A172 (cell line): Measurements from ENCODE around the gene ANKRD18A. TPM values are rescaled to one million over a fixed set of nuclear protein-coding genes. Genes with fewer than 3 reads are reported as not detected.

Source experiments
- DNase-seq: peaks from one replicate; pipeline ENCODE4 v3.0.0-alpha.2; 2015; ENCODE audit warnings: low spot score
- total RNA-seq: library from RNA; depleted of rRNA; stranded (reverse); fragments of >200 nt; shearing (Covaris generic); gene quantifications from 2 replicates; pipeline ENCODE4 v1.2.3, GENCODE V29; 2014; rRNA removed

ANKRD18A gene
- total RNA-seq: 0.10 TPM in 1 of 2 replicates, not detected in the other

DNA sequence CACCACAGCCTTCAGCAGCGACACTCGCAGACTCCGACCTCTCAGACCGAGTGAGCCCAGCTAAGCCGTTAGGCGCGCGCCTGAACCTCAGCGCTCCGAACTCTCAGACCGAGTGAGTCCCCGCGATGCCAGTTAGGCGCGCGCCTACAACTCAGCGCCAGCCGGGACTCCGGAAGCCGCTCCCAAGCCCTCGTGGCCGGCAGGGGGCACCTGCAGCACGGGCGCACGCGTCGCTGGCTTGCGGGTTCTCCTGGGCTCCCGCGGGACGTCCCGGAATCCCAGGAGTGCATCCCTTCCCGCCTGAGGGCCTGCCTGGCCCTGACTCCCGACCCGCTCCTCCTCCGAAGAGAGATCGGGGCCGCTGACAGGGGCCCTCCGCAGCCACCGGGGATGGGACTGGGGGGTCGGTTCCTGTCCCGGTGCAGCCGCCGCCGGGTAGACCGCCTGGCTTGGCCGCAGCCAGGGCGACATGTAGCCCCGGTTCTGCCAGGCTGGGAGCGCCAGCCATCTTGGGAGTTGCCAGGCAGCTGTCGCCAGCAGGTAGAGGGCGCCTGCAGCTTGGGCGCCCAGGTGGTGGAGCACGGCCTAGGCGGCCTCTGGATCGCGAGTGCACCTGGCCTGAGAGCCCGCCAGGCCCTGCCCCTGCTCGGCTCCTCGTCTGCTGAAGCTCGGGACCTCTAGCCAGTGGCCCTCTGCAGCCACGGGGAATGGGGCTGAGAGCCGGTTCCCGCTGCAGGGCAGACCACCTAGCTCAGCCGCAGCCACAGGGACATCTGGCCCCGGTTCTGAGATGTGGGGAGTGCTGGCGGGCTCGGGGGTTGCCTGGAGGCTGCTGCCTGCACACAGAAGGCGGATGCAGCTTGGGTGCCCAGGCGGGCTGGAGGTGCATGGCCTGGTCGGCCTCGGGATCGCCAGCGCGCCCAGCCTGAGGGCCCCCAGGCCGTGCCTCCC lies at the start of gene ANKRD18A:
TSS of gene ANKRD18A (minus strand) at position 114 of the 951 bp plus-strand sequence. CDS start 311 bp downstream, outside the sequence.
- no peak for DNase-seq

DNA sequence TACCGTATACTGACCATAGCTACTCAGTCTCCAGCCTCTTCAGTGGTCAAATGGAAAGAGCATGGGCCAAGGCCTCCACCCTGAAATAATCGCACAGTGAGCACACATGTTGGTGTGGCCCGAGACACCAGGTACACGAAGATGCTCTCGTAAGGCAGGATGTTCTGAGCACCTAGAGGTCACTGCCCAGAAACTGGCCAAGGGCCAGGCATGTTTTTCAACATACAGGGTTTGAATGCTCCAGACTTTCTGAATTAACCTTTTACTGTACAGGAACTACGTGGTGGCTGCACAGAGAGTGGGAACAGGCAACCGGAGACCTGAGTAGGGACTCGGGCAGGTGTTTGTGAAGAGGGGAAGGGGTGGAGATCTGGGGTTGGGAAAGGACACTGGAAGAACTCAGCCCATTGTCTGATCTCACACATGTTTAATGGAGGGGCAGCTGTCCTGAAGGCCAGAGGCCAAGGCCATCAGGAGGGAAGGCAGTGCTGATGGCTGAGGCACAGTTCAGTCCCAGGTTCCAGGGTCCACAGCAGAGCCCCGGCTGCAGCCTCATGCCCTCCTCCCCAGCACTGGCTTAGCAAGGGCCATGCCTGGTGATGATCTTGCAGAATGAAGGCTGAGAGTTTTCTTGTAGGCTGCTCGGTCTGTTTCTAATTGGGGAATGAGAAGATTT lies 48.5 kb upstream of the ANKRD18A start:
- DNase-seq: no peak

DNA sequence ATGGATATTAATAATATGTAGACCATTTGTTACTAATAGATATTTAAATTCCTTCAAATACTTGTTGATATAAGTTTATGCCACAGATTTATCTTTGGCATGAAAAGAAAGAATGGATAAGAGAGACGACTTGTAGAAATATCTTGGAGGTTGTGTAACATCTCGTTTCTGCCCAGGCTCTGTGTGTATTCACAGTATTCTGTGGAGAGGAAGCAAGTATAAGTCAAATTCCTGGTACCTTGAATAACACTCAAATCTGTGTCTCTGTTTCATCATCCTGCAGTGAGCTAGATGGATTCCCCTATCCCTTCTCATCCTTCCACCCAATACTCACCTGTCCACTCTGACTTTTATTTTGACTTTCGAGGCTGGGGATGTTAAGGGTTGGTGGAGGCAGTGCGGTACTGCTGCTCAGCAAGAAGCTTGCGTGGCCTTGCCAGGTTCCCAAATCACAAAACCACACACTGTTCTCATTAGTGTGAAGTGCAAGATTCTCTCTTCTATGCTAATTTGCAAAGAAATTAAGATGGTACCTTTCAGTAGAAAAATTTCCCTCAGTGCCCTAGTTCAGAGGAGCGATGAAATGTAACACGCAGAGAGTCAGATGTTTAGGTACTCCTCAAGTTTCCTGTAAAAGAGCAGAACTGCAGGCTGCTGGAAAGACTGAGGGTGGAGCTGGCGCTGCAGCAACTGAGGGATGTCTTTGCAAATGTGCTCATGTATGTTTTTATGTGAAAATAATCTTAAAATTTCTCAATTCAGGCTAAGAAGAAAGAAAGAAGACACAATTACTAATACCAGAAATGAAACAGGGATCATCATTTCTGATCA lies 42.6 kb upstream of the ANKRD18A start:
- no peak for DNase-seq

DNA sequence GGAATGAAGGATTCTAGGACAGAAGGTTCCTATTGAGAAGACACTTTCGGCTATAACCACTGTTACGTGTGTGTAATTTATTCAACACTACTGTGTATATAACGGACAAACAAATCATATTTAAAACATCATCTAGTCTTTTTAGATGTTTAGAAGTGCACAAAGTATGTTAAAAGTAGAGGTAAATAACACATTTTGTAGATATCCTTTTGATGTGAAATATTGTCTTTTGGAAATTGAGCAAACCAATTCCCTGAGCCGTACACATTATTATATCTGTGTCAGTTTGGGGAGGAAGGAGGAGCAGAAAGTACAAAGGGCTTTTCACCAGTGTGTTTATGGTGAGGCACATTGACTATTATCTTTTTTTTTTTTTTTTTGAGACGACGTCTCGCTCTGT lies 39.1 kb upstream of the ANKRD18A start:
- no peak for DNase-seq

DNA sequence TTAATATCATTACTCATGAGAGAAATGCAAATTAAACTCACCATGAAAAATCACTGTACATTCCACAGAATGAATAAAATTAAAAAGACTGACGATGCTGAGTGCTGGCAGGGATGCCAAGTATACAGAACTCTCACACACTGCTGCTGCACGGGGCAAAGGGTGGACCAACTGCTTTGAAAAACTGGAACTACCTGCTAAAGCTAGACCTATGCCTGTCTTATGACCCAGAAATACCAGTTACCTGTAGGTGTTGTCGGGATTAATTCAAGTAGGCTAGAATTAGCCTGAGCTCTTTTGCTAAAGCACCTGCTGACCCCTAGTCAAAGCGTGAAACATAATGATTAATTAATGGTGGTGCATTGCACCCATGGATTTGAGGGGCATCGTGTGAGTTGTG lies 36.5 kb upstream of the ANKRD18A start:
- no peak for DNase-seq

DNA sequence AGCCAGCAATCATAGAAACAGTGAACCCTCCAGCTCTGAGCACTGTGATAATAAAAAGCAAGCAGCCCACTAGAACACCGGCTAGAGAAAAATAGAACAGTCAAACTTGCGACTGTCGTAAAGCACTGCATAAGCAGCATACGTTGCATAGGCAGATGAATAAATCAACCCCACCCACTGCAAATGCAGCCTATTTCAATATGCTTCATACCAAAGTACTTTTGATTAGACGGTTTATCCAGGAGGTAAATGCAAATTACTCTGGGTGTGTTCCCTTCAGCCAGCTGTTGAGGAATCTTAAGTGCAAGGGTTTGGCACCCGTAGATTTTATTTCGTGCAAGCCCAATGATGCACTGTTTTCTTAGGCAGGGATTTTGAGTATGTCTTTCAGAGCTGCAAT lies 32.1 kb upstream of the ANKRD18A start:
- no peak for DNase-seq

DNA sequence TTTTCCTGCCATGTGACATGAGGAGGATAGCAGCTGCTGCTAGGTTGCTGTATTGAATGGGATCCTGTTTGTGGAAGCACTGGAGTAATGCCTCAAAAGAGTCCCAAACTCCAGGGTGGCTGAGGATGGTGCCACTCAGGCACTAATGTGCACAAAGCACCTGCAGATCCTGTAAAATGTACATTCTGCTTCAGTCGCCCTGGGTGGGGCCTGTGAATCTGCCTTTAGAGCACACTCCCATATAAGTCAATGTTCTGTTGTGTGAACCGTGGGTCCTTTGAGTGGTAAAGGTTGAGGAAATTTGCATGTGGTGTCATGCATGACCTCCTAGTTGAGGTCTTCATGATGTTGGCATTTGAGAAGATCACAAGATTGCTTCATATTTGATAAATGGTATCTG lies 31.6 kb upstream of the ANKRD18A start:
- no peak for DNase-seq

DNA sequence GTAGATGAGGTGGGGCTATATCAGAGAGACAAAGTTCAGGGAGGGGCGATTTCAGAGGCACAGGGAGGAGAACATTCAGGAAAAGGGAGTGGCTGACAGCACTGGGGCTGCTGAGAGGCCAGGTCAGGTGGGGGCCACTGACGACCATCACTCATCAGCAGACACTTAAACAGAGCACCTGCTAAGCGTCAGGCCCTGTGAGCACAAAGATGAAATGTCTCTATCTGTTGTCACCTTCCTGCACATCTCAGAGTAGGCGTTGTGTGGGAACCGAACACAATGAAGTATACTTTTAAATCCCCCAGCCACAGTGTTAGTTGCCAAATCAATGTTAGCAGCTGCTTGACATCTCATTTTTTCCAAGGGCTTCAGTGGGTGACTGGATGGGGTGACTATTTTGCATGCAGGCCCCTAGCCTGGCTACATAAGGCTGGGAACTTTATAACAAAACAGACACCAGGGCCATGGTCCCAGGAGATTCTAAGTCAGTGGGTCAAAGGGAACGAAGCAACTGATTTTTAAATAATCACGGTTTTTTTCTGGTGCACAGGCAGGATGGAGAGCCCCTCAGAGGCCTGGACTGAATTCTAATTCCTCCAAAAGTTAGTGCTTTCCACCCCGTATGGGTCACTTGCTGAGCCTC lies 31.1 kb upstream of the ANKRD18A start:
- no peak for DNase-seq

DNA sequence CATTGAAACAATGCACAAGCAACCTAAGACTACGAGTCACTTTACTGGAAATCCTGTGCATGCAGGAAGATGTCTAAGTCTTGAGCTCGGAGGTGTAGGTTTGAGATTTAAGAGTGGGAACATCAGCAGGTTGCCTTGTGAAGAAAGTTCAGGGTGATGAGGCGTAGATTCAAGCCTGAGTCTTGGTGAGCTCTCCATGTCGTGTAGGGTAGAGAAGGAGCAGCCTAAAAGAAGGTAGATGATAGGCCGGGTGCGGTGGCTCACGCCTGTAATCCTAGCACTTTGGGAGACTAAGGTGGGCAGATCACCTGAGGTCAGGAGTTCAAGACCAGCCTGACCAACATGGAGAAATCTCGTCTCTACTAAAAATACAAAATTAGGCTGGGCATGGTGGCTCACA lies 30.2 kb upstream of the ANKRD18A start:
- no peak for DNase-seq

DNA sequence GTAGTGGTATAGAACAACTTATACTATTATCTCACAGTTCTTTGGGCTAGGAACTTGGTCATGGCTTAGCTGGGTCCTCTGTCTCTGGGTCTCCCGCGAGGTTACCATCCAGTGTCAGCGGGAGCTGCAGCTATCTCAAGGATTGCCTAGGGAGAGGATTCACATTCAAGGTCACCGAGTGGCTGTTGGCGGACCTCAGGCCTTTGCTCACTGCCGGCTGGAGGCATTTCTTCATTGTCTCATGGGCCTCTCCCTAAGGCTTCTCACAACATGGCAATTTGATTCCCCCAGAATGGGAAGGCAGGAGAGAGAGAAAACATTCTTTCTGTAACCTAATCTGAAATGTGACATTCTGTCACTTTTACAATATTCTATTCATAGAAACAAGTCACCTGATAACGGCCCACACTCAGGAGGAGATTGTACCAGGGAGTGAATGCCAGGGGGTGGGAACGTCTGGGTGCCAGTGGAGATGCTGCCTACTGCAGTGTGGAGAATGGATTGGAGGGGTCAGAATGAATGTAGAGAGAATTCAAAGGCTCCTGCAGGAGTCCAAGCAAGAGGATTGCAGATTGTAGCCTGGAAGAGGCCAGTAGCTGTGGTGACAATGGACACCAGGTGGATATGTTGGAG lies 29.5 kb upstream of the ANKRD18A start:
- DNase-seq: no peak

DNA sequence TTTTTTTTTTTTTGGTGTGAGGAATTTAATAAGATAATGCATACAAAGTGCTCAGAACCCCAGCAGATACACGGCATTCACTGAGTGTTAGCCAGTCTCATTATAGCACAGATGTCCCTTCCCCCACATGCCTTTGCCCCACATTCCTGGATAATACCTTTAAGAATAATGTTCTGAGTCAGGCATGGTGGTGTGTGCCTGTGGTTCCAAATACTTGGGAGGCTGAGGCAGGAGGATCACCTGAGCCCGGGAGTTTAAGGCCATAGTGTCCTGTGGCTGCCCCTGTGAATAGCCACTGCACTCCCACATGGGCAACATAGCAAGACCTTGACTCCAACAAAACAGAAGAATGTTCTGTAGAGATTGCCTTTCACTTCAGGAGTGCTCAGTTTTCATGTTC lies 24.2 kb upstream of the ANKRD18A start:
- DNase-seq: no peak

DNA sequence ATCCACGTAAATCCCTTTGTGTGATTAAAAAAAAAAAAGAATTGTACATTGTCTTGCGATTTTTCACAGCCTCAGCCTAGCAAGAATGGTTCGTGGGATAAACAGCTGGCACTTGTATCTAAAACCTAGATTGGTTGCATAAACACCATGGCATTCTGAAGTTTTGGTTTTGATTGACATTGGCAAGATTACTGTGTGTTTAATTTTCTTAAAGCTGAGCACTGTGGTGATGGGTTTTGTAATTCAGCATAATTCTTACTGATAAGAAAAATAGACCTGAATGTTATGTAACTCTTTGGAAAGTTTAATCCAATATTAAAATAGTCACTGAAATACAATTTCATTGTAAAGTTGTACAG lies 23.4 kb upstream of the ANKRD18A start:
- no peak for DNase-seq

DNA sequence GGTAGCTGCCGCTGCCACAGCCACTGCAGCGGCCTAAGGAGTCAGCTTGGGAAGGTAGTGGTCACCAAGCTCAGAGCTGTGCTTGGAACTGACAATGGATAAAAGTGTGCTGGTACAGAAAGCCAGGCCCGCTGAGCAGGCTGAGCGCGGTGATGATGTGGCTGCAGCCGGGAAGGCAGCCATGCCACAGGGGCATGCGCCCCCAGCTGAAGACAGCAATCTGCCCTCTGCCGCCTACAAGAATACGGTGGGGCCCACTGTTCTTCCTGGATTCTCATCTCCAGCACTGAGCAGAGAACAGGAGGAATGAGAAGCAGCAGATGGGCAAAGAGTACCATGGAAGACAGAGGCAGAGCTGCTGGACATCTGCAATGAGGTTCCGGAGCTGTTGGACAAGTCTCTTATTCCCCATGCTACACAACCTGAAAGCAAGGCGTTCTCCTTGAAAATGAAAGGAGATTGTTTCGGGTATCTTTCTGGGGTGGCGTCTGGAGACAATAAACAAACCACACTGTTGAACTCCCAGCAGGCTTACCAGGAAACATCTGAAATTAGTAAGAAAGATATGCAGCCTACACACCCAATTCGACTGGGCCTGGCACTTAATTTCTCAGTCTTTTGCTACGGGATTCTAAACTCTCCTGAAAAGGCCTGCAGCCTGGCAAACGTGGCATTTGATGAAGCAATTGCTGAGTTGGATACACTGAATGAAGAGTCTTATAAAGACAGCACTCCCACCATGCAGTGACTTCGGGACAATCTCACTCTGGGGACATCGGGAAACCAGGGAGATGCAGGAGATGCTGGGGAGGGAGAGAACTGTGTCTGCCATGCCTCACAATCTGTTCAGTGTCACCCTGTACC lies 22.8 kb upstream of the ANKRD18A start:
- no peak for DNase-seq

DNA sequence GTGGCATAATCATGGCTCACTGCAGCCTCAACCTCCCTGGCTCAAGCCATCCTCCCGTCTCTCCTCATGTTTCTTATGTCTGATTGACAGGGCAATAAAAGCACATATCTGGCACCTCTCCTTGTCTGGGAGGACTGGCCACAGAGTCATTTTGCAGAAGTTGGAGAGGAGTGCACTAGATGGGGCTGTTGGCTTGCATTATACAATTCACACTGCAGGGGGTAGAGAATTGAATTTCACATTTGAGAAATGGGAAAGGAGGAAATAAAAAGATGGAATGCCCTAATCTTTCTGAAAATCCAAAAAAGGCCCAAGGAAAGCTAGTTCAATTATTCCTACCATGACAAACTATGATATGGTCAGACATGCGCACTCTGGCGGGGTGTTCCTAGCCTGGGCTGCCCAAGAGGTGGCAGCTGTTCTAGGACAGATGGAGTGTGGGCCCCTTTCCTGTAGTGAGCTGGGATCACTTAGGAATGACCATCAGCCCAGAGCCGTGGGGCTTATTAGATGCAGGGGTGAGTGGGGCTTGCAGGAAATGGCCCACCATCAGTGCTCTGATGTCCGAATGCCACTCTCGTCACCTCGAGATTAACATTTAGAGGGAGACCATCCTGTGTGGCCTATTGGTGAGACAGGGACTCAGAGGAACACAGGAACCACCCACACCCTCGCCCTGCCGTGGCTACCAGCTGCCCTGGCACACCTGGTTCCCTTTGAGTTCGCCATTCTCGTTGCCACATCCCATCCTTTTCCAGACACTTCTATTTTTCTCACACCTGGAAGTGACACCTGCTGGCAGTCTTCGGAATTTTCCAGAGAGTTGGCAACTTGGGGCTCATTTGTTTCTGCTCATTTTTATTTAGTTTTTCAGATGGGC lies 21.8 kb upstream of the ANKRD18A start:
- DNase-seq: peak; percentile 34

DNA sequence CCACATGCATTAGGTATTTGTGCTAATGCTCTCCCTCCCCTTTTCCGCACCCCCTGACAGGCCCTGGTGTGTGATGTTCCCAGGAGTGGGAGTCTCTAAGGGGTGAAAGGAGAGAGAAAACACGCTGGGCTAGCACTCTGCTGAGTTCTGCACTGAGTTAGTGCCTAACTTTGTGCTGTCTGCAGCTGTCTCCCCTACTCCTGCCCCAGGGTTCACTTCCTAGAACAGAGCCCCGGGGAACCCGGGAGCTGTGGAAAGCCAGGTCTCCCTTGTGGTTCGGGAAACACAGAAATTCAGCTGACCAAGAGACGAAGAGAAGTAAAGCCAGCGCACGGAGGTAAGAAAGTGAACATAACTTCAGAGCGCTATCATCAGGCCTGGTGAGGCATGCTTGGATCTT lies 20.7 kb upstream of the ANKRD18A start:
- no peak for DNase-seq

DNA sequence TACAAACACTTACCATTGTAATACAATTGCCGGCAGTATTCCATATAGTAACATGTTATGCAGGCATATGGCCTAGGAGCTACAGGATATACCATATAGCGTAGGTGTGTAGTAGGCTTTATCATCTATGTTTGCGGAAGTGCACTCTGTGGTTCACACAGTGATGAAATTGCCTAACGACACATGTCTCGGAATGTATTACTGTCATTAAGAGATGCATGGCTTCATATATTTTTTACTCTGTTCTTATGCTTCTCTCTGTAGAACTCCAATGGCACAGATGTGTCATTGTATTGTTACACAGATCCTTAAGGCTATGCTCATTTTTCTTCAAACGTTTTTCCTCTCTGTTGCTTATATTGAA lies 19.2 kb upstream of the ANKRD18A start:
- no peak for DNase-seq

DNA sequence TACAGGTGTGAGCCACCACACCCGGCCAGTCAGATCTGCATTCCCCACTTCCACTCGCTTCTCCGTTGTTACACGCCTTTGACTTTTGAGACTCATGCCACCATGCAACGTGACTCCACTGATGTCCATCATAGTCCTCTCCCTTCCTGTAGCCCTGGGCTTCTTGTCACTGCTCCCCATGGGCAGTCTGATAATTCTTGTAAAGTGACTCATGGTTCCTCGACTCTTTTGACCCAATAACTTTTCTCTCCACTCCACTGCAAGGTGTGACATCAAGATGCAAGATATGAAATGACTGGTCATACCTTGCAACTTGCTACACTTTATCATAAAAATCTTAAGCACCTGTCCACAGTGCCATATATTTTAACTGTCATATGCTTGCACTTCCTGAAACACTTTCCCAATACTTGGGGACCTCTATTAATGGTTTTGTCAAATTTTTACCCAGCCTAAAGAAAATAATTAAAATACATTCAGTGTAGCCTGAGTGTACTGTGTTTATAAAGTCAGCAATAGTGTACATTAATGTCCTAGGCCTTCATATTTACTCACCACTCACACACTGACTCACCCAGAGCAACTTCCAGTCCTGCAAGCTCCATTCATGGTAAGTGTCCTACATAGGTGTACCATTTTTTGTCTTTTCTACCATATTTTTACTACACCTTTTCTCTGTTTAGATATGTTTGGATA lies 18.6 kb upstream of the ANKRD18A start:
- DNase-seq: no peak

DNA sequence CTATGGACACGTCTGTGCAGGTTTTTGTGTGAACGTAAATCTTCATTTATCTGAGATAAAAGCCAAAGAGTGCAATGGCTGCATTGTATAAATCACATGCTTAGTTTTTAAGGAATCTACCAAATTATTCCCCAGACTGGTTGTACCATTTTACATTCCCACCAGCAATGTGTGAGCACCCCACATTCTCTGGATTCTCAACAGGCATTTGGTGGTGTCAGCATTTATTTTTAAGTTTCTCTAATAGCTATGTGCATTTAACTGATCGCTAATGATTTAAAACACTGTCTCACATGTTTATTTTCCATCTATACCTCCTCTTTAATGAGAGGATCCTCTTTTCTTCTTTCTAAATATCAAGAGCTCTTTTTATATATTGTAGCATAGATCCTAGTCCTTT lies 13.9 kb upstream of the ANKRD18A start:
- no peak for DNase-seq

DNA sequence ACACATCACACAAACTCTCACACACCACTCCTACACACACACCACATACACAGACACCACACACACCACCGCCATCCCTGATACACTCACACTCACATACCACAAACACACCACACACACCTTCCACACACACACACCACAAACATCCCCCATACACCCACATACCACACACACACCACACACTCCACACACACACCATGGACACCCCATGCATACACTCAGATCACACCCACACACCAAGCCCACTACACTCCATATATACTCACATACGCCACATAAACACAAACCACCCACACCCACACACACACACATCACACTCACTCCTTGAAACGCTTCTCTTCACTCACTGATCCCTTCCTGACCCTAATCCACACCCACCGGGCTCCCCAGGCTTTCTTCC lies 9.1 kb upstream of the ANKRD18A start:
- DNase-seq: no peak
